CD14-positive monocyte (primary cell): ENCODE results near the gene CTXN2. TPM values are rescaled to one million over a fixed set of nuclear protein-coding genes. Genes with fewer than 3 reads are reported as not detected.

Experiments
- DNase-seq, 3 donors: peaks; one replicate each; pipeline ENCODE4 v3.0.0-alpha.2; 2011 to 2022
- H2AFZ ChIP-seq: 2 replicates; pipeline ENCODE4 v1.6.0; 2012; ENCODE audit warnings: mild to moderate bottlenecking, low read depth, low read length, inconsistent platforms; ENCODE audit not compliant: insufficient read depth, poor library complexity, severe bottlenecking
- H3K27ac ChIP-seq, 2 donors: 1 replicate in 1 of 2; 2 replicates in 1 of 2; pipeline ENCODE4 v1.5.1; 2012 to 2013; ENCODE audit warnings: low read length in 2 of 2, control low read depth in 1 of 2, inconsistent platforms in 1 of 2, low read depth in 1 of 2, mild to moderate bottlenecking in 1 of 2
- H3K27me3 ChIP-seq, 2 donors: one replicate each; pipeline versions ENCODE4 v1.6.0 to v1.6.1; 2011 to 2013; ENCODE audit warnings: low read length in 2 of 2; ENCODE audit not compliant: control insufficient read depth in 2 of 2, insufficient read depth in 2 of 2
- H3K36me3 ChIP-seq, 2 donors: replicated peaks in 1 of 2; 1 replicate in 1 of 2; 2 replicates in 1 of 2; pipeline versions ENCODE4 v1.5.1 to v1.6.1; 2012 to 2013; ENCODE audit warnings: low read length in 2 of 2, control low read depth in 1 of 2, inconsistent platforms in 1 of 2, mild to moderate bottlenecking in 1 of 2; ENCODE audit not compliant: insufficient read depth in 2 of 2, control insufficient read depth in 1 of 2
- H3K4me1 ChIP-seq, 2 donors: 1 replicate in 1 of 2; 2 replicates in 1 of 2; pipeline versions ENCODE4 v1.5.1 to v1.6.1; 2012 to 2013; ENCODE audit warnings: low read length in 2 of 2, control low read depth in 1 of 2, inconsistent platforms in 1 of 2, mild to moderate bottlenecking in 1 of 2, moderate library complexity in 1 of 2; ENCODE audit not compliant: insufficient read depth in 2 of 2, control insufficient read depth in 1 of 2
- H3K4me2 ChIP-seq: replicated peaks from 2 replicates; pipeline ENCODE3; 2012; ENCODE audit warnings: low read length, moderate library complexity, mild to moderate bottlenecking; ENCODE audit not compliant: poor library complexity, severe bottlenecking; ENCODE audit errors: extremely low read depth
- H3K4me3 ChIP-seq, 3 experiments: fragments of 200-600 bp in 1 of 3; sonication (generic) in 1 of 3; replicated peaks in 1 of 3; 1 replicate in 2 of 3; 2 replicates in 1 of 3; pipeline ENCODE4 v1.5.1; 2011 to 2013; ENCODE audit warnings: low read length in 3 of 3, mild to moderate bottlenecking in 3 of 3, control low read depth in 2 of 3, low read depth in 2 of 3, inconsistent platforms in 1 of 3, moderate library complexity in 1 of 3
- H3K79me2 ChIP-seq: 2 replicates; pipeline ENCODE4 v1.6.0; 2012; ENCODE audit warnings: mild to moderate bottlenecking, control low read depth, inconsistent platforms, low read length, moderate library complexity; ENCODE audit not compliant: insufficient read depth
- H3K9ac ChIP-seq: 2 replicates; pipeline ENCODE4 v1.6.0; 2017; ENCODE audit warnings: low read length, mild to moderate bottlenecking; ENCODE audit not compliant: insufficient read depth, poor library complexity, severe bottlenecking
- H3K9me3 ChIP-seq, 2 donors: replicated peaks in 1 of 2; 1 replicate in 1 of 2; 2 replicates in 1 of 2; pipeline versions ENCODE4 v1.5.1 to v1.6.1; 2012 to 2013; ENCODE audit warnings: low read length in 2 of 2, control low read depth in 1 of 2; ENCODE audit not compliant: control insufficient read depth in 1 of 2, insufficient read depth in 1 of 2
- H4K20me1 ChIP-seq: 2 replicates; pipeline ENCODE4 v1.6.0; 2012; ENCODE audit warnings: mild to moderate bottlenecking, low read length, control low read depth, moderate library complexity; ENCODE audit not compliant: insufficient read depth
- H3K27ac Mint-ChIP-seq, 7 donors: one replicate each; pipeline ENCODE4 v1.8.0; 2020; ENCODE audit warnings: mild to moderate bottlenecking in 7 of 7, mixed read lengths in 7 of 7, moderate library complexity in 6 of 7, inconsistent platforms in 2 of 7
- H3K27me3 Mint-ChIP-seq, 3 donors: one replicate each; pipeline ENCODE4 v1.8.0; 2021 to 2022; ENCODE audit warnings: low read depth in 3 of 3, mild to moderate bottlenecking in 3 of 3, mixed read lengths in 3 of 3, moderate library complexity in 3 of 3, inconsistent platforms in 1 of 3
- H3K36me3 Mint-ChIP-seq, 2 donors: one replicate each; pipeline ENCODE4 v1.8.0; 2020; ENCODE audit warnings: mixed read lengths in 2 of 2, inconsistent platforms in 1 of 2, mild to moderate bottlenecking in 1 of 2
- H3K4me1 Mint-ChIP-seq: one replicate; pipeline ENCODE4 v1.8.0; 2020; ENCODE audit warnings: mild to moderate bottlenecking, mixed read lengths
- H3K4me3 Mint-ChIP-seq, 2 donors: one replicate each; pipeline ENCODE4 v1.8.0; 2020; ENCODE audit warnings: mild to moderate bottlenecking in 2 of 2, mixed read lengths in 2 of 2, moderate library complexity in 1 of 2
- H3K9me3 Mint-ChIP-seq, 7 donors: one replicate each; pipeline ENCODE4 v1.8.0; 2020 to 2022; ENCODE audit warnings: mixed read lengths in 7 of 7, mild to moderate bottlenecking in 6 of 7, moderate library complexity in 6 of 7, inconsistent platforms in 2 of 7
- CTCF ChIP-seq: fragments of 200-600 bp; IDR thresholded peaks from one replicate; pipeline ENCODE4 v1.8.0; 2022; ENCODE audit warnings: antibody characterized with exemption, mild to moderate bottlenecking
- WGBS: methylation state at CpG from one replicate; pipeline ENCODE4 v1.1.5; 2013; ENCODE audit warnings: missing lambda C conversion rate; ENCODE audit not compliant: insufficient coverage; 5-methylcytosine and 5-hydroxymethylcytosine counted together
- intact Hi-C, 2 donors: fragments of 100-400 bp; cut with micrococcal nuclease; formaldehyde crosslinking; loops; one replicate each; pipeline versions ENCODE4 v1.15.0 to v1.15.1; 2023
- polyA plus RNA-seq, 3 donors: library from polyadenylated mRNA; depleted of rRNA in 1 of 3; unstranded in 2 of 3; stranded (reverse) in 1 of 3; fragments of 300-500 nt in 2 of 3; fragments of >200 nt in 1 of 3; fragmentation: Illumina TruSeq in 2 of 3; gene quantifications; 1 replicate in 2 of 3; 2 replicates in 1 of 3; pipeline ENCODE4 v1.2.3, GENCODE V29; 2012 to 2021

Gene CTXN2
- polyA plus RNA-seq, 3 donors, result not detected

- no peaks in the 10 kb centered on the region for H3K4me1 ChIP-seq
- no peak overlapping the region for H3K4me3 ChIP-seq
- no peaks in the 10 kb centered on the region for H3K9me3 ChIP-seq
- Mint-ChIP-seq H3K36me3 (no peaks in the 10 kb centered on the region), H3K27ac (peak overlapping the region in 1 of 7 donors; percentile 46), H3K4me1 (peaks cover 7% of the 10 kb centered on the region), H3K27me3 (no peaks in the 10 kb centered on the region), H3K9me3 (peaks cover 0 to 1% (median 0%) of the 10 kb centered on the region in 7 donors), H3K4me3 (no peak overlapping the region)
- TF ChIP-seq CTCF, result no peak
- H4K20me1 ChIP-seq, result no peaks in the 10 kb centered on the region
- H3K27ac ChIP-seq, result no peak overlapping the region
- H3K36me3 ChIP-seq, result no peaks in the 10 kb centered on the region
- no peaks in the 10 kb centered on the region for H3K79me2 ChIP-seq
- no peak overlapping the region for H3K9ac ChIP-seq
- no peak overlapping the region for H3K4me2 ChIP-seq
- H2AFZ ChIP-seq, result no peak overlapping the region
- no peak for DNase-seq
- no peaks in the 10 kb centered on the region for H3K27me3 ChIP-seq
- intact Hi-C loops, result no loop called here
These were observed 44.1 kb upstream of the CTXN2 start for GRCh38 chr15:48147358-48147757.

- no peak for TF ChIP-seq CTCF
- Histone ChIP-seq H3K4me1 (no peaks in the 10 kb centered on the region), H2AFZ (no peak overlapping the region), H3K27ac (no peak overlapping the region), H3K36me3 (no peaks in the 10 kb centered on the region), H3K9me3 (no peaks in the 10 kb centered on the region), H3K79me2 (no peaks in the 10 kb centered on the region), H3K27me3 (no peaks in the 10 kb centered on the region), H4K20me1 (no peaks in the 10 kb centered on the region), H3K9ac (no peak overlapping the region), H3K4me2 (no peak overlapping the region), H3K4me3 (no peak overlapping the region)
- H3K36me3 Mint-ChIP-seq, result no peaks in the 10 kb centered on the region
- H3K27me3 Mint-ChIP-seq, result no peaks in the 10 kb centered on the region
- peaks cover 2% of the 10 kb centered on the region for H3K4me1 Mint-ChIP-seq
- H3K4me3 Mint-ChIP-seq, result no peak overlapping the region
- no peak for DNase-seq
- WGBS, result 100% methylated on average over 2 of the region's 4 CpGs
- peaks cover 0 to 1% (median 0%) of the 10 kb centered on the region in 7 donors for H3K9me3 Mint-ChIP-seq
- H3K27ac Mint-ChIP-seq, result no peak overlapping the region
- intact Hi-C loops, result no loop called here
These were observed 41.6 kb upstream of the CTXN2 start for GRCh38 chr15:48149858-48150257.
